Testis (tissue), 2 donors: ENCODE measurements around the gene MZT1.

Experiments
- CTCF ChIP-seq, 3 experiments: fragments of 450-650 bp in 2 of 3; fragments of 200-600 bp in 1 of 3; sonication (generic) in 1 of 3; IDR thresholded peaks; one replicate each; pipeline ENCODE4 v1.5.1; 2016 to 2019; ENCODE audit warnings: antibody characterized with exemption in 3 of 3, mild to moderate bottlenecking in 2 of 3, moderate library complexity in 1 of 3
- POLR2A ChIP-seq: fragments of 450-650 bp; IDR thresholded peaks from one replicate; pipeline ENCODE4 v1.6.1; 2017; ENCODE audit warnings: antibody characterized with exemption, mild to moderate bottlenecking, moderate library complexity

DNA sequence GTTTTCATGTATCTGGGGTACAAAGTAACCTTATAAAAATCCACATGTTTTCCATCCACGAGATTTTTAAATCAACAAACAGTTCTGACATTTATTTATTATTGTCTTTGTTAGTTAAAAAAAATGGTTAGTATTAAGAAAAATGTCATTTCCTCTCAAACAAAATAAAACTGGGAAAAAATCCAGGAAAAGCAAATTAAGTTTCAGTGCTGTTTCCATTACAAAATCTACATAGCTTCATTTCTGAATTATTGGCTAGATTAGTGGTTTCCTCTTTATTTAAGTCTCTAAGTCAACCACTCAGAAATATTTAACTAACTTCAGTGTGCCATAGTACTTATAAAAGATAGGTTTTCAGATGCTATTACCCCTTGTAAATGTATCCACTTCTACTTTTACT lies 49.1 kb downstream of the MZT1 start:
- TF ChIP-seq POLR2A (no peak), CTCF (IDR thresholded peaks at IDR 0.05) (no peak)
